ENCODE results near the gene KRT17.
"Not testable (repeated sequence)": the region's sequence is repeated elsewhere in the genome, so short reads cannot be mapped to it uniquely, and the experiment has no call there.

DNA sequence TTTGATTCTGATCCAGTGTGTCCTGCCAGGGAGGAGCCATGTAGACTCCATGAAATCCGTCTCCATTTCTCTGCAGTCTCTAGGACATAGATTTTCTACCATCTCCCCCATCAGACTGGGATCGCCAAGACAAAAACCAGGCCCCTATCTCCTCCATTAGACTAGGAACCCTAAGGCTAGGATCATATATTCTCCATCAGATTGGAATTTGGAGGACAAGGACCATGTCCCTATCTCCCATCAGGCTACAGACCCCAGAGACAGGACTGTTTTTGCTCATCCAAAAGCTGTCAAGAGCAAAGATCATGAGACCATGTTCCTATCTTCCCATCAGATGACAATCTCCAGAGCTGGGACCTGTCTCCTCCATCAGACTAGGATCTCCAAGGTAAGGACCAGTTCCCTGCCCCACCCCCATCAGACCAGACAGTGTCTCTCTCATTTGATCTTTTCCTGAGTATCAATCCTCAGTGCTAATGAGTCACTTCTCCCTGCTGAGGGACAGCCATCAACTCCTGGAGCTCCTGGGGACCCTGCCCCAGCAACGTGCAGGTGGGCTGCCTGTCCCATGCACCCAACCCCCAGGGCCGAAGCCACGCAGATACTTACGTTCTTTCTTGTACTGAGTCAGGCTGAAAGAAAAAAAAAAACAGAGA is 4.3 kb downstream of the KRT17 start:
- TF ChIP-seq CTCF (conservative IDR thresholded peaks at IDR 0.05); EZH2 (IDR thresholded peaks at IDR 0.05; ENCODE audit: low read depth): not testable (repeated sequence)

Measured in PC-9 (cell line).